ENCODE measurements around the gene SDR42E2. TPM values are rescaled to one million over a fixed set of nuclear protein-coding genes. Genes with fewer than 3 reads are reported as not detected.
A peak's percentile ranks its signal among the peaks of the same experiment; 100 is the strongest.

The SDR42E2 gene
- total and polyA plus RNA-seq, 7 donors = 0.01 to 0.08 TPM; not detected in 5

GRCh38 chr16:22198547-22199293 is 36.4 kb downstream of the SDR42E2 start:
- 74 to 84% (median 75%) methylated on average over 7 of the region's 7 CpGs for WGBS, 3 donors
- Histone ChIP-seq H3K4me3 (no peak overlapping the region), H3K9me3 (no peaks in the 10 kb centered on the region), H3K4me1 (peaks cover 14% of the 10 kb centered on the region), H3K36me3 (ENCODE audit: insufficient read depth in 1 of 2, low read depth in 1 of 2) (no peaks in the 10 kb centered on the region), H3K27me3 (ENCODE audit: insufficient read depth in 3 of 3, low read length in 2 of 3) (no peaks in the 10 kb centered on the region), H3K27ac (peak overlapping the region; percentile 77)
- no peak for DNase-seq
- TF ChIP-seq CTCF (IDR thresholded peaks at IDR 0.05) = no peak
- intact Hi-C loops (cut with DNase I) = no loop called here
- no peak for ATAC-seq

- 93 to 96% (median 94%) methylated on average over 6 of the region's 6 CpGs for WGBS, 3 donors
These were observed 39.9 kb downstream of the SDR42E2 start for GRCh38 chr16:22202261-22202637.

GRCh38 chr16:22203091-22203490 is 40.8 kb downstream of the SDR42E2 start:
- 92 to 95% (median 95%) methylated on average over 5 of the region's 5 CpGs for WGBS, 3 donors
- DNase-seq = no peak
- Histone ChIP-seq H3K27me3 (ENCODE audit: insufficient read depth in 3 of 3, low read length in 2 of 3) (no peaks in the 10 kb centered on the region), H3K4me3 (no peak overlapping the region), H3K4me1 (peaks cover 15% of the 10 kb centered on the region), H3K27ac (no peak overlapping the region), H3K36me3 (ENCODE audit: insufficient read depth in 1 of 2, low read depth in 1 of 2) (no peaks in the 10 kb centered on the region), H3K9me3 (no peaks in the 10 kb centered on the region)
- ATAC-seq = no peak
- no peak for TF ChIP-seq CTCF (IDR thresholded peaks at IDR 0.05)
- intact Hi-C loops (cut with DNase I) = no loop called here

More at GRCh38 chr16:22202261-22202637, 39.9 kb downstream of the SDR42E2 start:
- Histone ChIP-seq H3K27ac (no peak overlapping the region), H3K36me3 (ENCODE audit: insufficient read depth in 1 of 2, low read depth in 1 of 2) (no peaks in the 10 kb centered on the region), H3K4me1 (peaks cover 9% of the 10 kb centered on the region), H3K4me3 (no peak overlapping the region), H3K9me3 (no peaks in the 10 kb centered on the region), H3K27me3 (ENCODE audit: insufficient read depth in 3 of 3, low read length in 2 of 3) (no peaks in the 10 kb centered on the region)
- no peak for DNase-seq
- intact Hi-C loops (cut with DNase I) = no loop called here
- TF ChIP-seq CTCF (IDR thresholded peaks at IDR 0.05) = no peak
- ATAC-seq = no peak

- no peak overlapping the region for H3K4me3 ChIP-seq
- H3K27me3 ChIP-seq (ENCODE audit: insufficient read depth in 3 of 3, low read length in 2 of 3) = no peaks in the 10 kb centered on the region
- no peak overlapping the region for H3K27ac ChIP-seq
- TF ChIP-seq CTCF (IDR thresholded peaks at IDR 0.05) = no peak
- DNase-seq (no peak), ATAC-seq (no peak)
- H3K4me1 ChIP-seq = peaks cover 26% of the 10 kb centered on the region
- intact Hi-C loops (cut with DNase I) = no loop called here
- H3K36me3 ChIP-seq (ENCODE audit: insufficient read depth in 1 of 2, low read depth in 1 of 2) = no peaks in the 10 kb centered on the region
- H3K9me3 ChIP-seq = no peaks in the 10 kb centered on the region
- 94 to 97% (median 96%) methylated on average over 2 of the region's 2 CpGs for WGBS, 3 donors
These were observed 41.9 kb downstream of the SDR42E2 start for GRCh38 chr16:22204091-22204655.

Measured in psoas muscle (tissue), 8 donors.